Ovary (tissue), 3 donors: ENCODE results near the gene PPM1K.

Source experiments
- POLR2A ChIP-seq: fragments of 450-650 bp; IDR thresholded peaks from one replicate; pipeline ENCODE4 v1.6.1; 2017; ENCODE audit warnings: antibody characterized with exemption, mild to moderate bottlenecking, moderate library complexity
- TF ChIP-seq, protein P1 (sequence below), 3 donors: fragments of 450-650 bp in 2 of 3; fragments of 200-600 bp in 1 of 3; IDR thresholded peaks; one replicate each; pipeline versions ENCODE4 v1.5.1 to v1.8.0; 2016 to 2022; ENCODE audit warnings: antibody characterized with exemption in 3 of 3, mild to moderate bottlenecking in 1 of 3
- donor health status: DM: no; HTN: no; CAD: no.

DNA sequence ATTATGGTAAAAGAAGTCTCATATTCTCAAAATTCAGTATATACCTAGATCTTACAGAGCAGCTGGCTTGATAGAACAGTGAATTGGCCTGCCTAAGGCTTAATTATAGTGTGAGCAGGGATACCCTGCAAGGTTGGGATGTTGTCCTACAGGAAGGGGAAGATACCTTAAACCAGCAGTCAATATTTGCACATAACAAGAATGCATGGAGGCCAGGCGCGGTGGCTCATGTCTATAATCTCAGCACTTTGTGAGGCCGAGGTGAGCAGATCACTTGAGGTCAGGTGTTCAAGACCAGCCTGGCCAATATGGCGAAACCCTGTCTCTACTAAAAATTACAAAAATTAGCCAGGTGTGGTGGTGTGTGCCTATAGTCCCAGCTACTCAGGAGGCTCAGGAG is 67.2 kb downstream of the PPM1K start:
- TF ChIP-seq, protein P1, sequence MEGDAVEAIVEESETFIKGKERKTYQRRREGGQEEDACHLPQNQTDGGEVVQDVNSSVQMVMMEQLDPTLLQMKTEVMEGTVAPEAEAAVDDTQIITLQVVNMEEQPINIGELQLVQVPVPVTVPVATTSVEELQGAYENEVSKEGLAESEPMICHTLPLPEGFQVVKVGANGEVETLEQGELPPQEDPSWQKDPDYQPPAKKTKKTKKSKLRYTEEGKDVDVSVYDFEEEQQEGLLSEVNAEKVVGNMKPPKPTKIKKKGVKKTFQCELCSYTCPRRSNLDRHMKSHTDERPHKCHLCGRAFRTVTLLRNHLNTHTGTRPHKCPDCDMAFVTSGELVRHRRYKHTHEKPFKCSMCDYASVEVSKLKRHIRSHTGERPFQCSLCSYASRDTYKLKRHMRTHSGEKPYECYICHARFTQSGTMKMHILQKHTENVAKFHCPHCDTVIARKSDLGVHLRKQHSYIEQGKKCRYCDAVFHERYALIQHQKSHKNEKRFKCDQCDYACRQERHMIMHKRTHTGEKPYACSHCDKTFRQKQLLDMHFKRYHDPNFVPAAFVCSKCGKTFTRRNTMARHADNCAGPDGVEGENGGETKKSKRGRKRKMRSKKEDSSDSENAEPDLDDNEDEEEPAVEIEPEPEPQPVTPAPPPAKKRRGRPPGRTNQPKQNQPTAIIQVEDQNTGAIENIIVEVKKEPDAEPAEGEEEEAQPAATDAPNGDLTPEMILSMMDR (IDR thresholded peaks at IDR 0.05): no peak
- no peak for TF ChIP-seq POLR2A
